Measurements from ENCODE around the gene RSRC1.
"Not testable (repeated sequence)": the region's sequence is repeated elsewhere in the genome, so short reads cannot be mapped to it uniquely, and the experiment has no call there.

Gene RSRC1

DNA sequence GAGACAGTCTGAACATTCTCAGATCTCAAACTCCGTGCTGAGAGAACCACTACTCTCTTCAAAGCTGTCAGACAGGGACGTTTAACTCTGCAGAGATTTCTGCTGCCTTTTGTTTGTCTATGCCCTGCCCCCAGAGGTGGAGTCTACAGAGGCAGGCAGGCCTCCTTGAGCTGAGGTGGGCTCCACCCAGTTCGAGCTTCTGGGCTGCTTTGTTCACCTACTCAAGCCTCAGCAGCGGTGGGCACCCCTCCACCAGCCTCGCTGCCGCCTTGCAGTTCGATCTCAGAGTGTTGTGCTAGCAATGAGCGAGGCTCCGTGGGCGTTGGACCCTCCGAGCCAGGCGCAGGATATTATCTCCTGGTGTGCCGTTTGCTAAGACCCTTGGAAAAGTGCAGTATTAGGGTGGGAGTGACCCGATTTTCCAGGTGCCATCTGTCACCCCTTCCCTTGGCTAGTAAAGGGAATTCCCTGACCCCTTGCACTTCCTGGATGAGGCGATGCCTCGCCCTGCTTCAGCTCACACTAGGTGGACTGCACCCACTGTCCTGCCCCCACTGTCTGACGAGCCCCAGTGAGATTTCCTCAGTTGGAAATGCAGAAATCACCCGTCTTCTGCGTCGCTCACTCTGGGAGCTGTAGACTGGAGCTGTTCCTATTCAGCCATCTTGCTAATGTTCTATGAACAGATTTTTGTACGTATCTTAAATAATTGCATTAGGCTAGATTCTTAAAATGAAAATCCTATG, 220.0 kb downstream of the RSRC1 start:
- not testable (repeated sequence) for DNase-seq

DNA sequence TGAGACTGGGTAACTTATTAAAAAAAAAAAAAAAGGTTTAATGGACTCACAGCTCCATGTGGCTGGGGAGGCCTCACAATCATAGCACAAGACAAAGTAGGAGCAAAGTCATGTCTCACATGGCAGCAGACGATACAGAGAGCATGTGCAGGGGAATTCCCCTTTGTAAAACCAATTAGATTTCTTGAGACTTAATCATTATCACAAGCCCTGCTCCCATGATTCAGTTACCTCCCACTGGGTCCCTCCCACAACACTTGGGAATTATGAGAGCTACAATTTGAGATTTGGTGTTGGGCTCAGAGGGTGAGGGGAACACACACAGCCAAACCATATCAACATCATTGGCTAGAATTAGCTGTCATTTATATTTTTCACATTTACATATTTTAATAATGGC, 221.0 kb downstream of the RSRC1 start:
- DNase-seq = no peak

DNA sequence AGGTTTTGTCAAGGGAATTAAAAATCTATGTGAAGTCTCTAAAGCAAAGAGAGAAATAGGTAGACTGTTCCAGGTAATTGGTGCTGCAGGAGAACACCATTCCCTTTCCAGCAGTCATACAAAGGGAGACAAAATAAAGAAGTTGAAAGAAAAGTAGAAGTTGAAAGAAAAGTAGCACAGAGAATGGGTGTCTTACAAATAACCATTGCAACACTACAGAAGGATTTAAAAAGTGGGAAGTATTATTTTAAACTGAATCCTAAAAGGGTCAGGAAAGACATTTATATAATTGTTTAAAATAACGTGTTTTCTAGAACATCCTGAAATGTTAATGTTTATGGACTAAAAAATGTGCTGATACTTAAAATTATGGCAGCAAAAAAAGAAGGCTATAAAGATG, 223.8 kb downstream of the RSRC1 start:
- DNase-seq = no peak

DNA sequence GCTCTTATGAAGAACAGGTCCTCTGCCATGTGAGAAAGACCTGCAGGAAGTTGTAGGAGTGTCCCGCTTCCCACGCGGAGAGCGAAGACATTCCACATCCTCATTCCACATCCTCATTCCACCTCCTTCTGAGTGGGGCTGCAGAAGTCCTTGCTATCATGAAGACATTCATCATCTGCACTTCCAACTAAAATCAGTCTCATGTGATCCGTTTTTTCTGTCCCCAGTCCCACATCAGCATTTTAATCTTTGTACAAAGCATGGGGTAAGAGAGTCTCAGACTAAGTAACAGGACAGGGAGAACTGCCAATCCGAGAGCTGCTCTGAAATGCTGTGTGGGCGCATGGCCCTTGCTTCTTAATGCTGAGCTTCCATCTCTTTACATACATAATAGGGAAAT, 227.2 kb downstream of the RSRC1 start:
- no peak for DNase-seq

DNA sequence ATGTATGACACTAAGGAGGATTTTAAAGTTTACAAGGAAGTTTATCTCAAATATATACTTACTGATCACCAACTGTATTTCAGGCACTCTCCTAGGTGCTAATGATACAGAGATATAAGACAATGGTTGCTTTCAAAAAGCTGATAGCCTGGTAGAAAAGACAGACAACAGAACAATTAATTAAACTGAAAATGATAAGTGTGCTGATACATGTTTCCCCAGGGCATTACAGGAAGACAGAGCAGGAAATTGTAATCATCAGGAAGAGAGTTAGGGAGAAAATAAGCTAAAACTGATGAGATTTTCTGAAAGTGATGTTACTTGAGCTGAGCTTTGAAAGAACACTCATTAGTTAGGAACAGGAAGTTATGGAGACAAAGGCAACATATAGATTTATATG, 229.7 kb downstream of the RSRC1 start:
- DNase-seq = no peak

DNA sequence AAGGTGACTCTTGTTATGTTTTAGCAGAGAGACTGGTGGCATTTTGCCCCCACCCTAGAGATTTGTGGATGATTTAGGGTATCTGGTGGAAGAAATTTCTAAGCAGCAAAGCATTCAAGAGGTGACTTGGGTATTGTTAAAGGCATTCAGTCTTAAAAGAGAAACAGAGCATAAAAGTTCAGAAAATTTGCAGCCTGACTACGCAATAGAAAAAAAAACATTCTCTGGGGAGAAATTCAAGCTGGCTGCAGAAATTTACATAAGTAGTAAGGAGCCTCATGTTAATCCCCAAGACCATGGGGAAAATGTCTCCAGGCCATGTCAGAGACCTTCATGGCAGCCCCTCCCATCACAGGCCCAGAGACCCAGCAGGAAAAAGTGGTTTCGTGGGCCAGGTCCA, 231.1 kb downstream of the RSRC1 start:
- DNase-seq = not testable (repeated sequence)

DNA sequence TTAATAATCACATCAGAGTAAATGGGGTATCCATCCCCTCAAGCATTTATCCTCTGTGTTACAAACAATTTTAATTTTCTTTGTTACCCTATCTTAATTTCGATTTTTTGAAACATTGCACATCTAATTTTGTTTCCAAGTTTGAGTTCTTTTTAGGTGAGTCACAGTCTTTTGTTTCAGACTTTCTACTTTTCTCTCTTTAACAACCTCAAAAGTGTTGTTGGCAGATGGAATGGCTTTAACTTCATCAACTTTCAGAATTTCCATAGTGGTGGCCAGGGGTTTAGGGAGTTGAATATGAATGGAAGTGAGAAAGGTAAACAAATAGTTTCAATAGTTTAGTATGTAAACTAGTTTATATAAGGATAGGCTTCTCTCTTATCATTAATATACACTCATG, 238.1 kb downstream of the RSRC1 start:
- no peak for DNase-seq

DNA sequence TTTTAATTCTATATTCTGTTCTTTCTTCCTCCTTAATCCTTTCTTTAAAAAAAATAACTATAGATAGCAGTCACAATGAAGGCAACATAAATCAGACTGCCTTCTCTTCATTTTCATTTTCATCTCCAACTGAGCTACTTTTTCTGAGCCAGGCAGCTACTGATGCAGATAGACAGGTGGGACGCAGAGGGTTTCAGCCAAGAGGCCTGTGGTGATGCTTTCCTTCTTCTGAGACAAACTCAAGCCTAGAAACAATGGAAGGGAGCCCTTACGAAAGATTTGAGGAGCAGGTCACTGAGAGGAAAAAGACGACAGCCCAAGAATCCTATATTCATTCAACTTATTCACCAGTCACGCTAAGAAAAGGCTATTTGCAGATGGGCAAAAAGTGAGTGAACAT, 241.1 kb downstream of the RSRC1 start:
- peak in 1 of 14 donors; percentile 4 for DNase-seq

DNA sequence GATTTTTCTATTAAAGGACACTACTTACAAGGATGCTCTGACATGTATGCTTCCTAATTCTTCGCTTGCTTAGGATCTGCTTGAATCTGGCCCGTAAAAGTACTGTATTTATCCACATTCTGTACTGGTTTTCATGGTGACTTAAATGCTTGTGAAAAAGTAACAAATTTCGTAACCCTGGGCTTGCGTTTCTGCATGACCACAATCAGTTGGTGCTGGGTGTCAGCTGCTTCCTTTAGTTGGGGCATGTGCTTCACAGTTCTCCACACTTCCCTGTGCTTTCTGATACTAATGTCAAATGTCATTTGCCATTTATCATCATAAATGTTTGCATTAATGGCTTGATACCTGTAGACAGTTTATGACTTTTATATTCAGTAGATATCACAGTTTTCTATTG, 242.7 kb downstream of the RSRC1 start:
- no peak for DNase-seq

DNA sequence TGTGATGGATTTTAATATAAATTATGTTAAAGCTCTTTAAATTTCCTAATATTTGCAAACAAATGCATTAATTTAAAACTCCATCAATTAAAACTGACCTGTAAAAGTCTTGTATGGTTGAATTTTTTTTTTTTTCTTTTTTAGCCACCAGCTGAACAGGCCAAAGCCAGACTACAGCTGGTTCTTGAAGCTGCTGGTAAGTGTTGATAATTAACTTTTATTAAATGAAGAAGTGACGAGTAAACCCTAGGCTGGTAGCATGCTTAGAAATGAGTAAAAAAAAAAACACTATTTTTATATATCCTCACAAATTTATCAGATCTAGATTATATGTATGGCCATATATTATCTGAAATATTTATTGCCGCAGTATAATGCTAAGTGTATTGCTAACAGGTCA, 244.8 kb downstream of the RSRC1 start:
- no peak for DNase-seq

DNA sequence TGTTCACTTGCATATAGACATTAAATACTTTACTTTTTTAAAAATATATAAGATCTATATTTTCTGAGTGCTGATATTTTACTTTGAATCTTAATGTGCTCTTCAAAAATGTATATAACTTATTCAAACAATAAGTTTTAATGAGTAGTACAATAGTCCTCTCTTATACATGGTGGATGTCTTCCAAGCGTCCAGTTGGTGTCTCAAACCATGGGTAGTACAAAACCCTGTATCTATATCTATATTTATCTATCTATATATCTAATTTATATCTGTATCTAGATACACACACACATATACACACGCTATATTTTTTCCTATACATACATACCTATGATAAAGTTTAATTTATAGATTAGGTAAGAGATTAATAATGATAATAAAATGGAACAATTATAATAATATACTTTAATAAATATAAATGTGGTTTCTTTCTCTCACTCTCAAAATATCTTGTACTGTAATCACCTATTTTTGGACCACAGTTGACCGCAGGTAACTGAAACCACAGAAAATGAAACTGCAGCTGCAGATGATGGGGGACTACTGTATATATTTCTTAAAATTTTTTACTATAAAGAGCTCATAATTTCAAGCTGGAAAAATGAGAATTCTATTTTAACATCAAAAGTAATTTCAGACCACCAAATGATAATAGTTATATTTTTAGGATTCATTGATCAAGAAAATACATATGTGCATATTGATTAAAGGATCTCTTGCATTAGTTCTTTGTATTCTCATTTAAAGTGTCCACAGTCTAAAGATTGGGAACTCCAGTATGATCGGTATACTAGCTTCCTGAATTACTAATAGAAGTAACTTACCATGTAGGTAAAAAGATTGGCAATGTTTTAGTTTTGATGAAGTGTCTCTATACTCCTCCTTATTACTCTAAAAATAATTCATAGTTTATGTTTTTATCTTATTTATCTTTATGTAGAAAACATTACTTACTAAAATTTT, 246.0 kb downstream of the RSRC1 start:
- DNase-seq = no peak

DNA sequence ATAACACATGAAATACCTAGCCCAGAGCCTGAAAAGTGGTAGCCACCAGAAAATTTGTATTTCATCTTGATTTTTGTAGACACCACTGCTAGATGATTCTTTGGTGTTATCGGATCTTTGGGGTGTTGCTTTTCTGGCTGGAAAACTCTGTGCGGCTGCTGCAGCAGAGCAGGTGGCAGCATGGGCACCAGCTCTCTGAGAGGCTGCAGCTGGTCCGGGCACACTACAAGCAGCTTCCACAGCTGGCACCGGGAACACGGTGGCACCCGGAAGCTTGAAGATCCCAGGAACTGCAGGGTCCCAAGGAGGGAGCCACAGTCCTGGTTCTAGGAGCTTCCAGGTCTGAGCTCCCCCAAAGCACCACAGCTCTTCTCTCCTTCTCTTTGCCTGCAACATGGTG, 249.4 kb downstream of the RSRC1 start:
- no peak for DNase-seq

DNA sequence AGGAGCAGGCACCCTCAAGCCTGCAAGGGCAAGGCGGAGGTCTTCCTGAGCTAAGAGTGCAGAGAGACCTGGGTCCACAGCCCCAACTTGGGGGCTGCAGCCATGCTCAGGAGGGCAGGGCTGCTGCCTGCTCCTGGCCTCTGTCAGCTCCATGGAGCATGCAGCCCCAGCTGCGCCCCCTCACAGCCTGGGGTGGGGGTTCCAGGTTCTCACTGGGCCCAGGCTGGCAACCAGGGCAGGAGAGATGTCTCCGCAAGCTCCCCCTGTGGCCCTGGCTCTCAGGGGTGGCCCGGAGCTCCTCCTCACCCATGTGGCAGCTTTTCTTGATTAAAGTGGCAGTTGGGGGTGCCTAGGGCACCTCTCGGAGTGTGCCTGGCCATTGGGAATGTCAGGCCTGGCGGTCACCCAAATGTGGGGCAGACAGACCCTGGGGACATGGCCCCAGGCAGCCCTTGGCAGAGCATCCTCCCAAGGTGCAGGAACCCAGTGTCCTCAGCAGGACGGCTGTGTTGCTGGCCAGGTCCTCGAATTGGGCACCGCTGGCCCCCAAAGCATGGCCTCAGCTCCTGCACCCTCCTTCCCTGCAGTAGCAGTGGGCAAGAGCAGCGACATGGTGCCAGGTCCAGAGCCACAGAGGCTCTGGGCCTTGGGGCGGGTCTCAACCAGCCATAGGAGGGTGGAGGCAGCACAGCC, 251.0 kb downstream of the RSRC1 start:
- DNase-seq = no peak

DNA sequence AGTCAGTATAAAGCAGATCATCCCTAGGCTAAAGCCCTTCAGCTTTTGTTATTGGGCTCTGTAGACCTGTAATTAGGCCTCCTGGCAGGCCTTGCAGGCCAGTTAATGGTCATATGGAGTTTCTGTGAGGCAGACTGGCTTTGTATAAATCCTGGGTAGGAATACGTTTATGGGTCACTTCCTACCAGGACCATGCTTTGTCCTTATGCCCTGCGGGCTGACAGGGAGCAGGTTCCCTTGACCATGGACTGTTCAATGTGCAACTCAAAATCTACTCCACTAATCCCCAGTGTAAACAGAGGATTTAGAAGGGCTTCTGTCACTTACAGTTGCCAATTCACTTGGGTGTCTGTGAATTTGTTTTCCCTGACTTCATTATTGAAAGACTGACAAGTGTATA, 258.4 kb downstream of the RSRC1 start:
- no peak for DNase-seq

DNA sequence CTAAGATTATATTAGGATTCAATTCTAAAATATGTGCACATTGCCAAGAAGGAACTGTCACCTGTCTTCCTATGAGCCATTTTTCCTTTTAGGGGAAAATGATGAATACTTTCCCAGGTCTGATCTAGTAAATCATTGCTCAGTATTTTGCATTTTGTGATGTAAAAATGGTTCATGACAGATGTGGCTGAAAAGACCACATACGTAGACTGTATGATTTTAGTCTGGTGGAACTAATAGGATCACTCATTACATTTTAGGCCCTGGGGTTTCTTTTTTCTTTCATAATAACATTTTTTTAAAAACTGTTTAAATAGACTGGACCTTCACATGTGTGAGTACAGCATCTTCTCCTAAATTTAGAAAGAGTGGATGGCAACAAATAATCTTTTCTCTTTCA, 259.4 kb downstream of the RSRC1 start:
- DNase-seq = no peak

DNA sequence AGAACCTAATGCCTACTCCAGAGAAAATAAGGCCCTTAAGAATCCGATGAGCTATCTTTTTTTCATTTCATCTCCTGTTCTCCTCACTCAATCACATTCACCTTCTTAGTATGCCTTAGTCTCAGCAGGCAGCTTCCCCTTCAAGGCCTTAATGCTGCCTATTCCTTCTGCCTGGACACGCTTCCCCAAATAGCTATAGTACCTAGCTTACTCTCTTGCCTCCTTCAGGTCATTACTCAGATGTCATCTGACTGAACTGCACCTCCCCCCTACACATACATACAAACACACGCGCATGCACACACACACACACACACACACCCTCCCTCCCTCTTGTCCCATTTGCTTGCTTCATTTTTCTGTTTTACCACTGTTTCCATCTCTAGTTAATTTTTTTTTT, 269.6 kb downstream of the RSRC1 start:
- DNase-seq = no peak

DNA sequence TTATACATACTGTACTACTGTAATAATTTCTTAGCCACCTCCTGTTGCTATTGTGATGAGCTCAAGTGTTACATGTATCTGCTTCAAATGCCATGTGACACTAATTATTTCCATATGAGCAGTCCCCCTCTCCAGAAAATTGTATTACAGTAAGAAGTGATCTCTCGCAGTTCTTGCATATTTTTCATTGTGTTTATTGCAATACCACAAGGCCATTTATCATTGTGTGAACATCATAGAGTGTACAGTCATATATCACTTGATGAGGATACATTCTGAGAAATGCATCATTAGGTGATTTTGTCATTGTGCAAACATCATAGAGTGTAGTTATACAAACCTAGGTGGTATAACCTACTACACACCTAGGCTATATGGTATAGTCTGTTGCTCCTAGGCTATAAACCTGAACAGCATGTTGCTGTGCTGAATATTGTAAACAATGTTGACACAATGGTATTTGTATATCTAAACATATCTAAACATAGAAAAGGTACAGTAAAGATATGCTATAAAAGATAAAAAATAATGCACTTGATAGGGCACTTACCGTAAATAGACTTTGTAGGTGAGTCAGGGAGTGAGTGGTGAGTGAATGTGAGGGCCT, 271.5 kb downstream of the RSRC1 start:
- no peak for DNase-seq

DNA sequence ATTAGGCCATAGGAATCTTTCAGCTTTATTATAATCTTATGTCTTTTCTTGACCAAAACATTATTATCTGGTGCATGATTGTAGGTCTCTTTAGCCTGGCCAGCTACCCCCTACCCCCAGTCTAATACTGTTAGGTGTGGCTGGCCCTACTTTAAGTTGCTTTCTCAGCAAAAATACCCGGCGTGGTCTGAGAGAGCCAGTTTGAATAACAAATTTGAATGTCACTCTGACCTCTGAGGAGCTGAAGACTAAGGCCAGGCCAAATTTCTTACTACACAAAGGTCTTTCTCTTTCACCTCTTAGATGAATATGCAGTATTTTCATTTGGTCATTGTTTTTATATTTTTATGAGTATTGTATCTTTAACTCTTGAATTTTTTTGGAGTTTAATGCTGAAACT, 272.6 kb downstream of the RSRC1 start:
- no peak for DNase-seq

DNA sequence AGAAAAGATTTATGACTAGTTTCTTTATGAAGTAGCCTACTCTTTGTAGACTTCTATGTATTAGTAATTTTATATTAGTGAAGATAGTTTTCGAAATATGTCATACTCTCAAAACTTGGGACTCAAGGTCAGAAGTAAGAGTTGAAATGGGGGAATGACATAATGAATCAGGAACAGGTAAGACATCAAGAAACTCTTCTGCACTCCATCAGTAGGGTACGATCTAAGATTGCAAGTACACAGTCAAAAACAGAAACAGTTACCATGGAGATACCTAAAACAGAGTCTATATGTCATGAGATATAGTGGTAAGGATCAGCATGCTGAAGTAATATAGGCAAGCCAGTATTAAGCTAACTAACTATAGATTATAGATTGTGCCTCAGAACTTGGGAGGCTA, 274.1 kb downstream of the RSRC1 start:
- DNase-seq = no peak

DNA sequence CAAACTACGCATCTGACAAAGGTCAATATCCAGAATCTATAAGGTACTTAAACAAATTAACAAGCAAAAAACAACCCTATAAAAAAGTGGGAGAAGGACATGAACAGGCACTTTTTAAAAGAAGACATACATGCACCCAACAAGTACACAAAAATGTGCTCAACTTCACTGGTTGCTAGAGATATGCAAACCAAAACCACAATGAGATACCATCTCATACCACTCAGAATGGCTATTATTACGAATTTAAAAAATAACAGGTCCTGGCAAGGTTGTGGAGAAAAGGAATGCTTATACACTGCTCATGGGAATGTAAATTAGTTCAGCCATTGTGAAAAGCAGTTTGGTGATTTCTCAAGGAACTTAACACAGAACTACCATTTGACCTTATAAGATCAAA, 285.5 kb downstream of the RSRC1 start:
- no peak for DNase-seq

DNA sequence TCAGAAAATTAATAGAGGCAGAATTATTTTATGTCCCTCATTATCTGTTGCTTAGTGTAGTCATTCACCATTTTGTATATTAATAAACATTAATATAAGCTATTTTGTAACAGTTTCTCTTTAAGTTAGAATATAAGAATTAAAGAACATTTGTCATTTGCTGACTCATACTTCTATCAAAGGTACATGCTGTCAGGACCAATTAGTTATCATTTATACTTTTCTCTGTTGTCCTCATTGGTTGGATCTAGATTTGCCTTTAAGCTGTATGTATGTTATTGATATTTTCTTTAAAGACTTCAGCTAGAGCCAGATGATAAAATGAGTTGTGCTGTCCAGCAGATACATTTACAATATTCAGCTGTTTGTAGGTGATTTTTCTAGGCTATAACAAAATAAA, 292.7 kb downstream of the RSRC1 start:
- no peak for DNase-seq

DNA sequence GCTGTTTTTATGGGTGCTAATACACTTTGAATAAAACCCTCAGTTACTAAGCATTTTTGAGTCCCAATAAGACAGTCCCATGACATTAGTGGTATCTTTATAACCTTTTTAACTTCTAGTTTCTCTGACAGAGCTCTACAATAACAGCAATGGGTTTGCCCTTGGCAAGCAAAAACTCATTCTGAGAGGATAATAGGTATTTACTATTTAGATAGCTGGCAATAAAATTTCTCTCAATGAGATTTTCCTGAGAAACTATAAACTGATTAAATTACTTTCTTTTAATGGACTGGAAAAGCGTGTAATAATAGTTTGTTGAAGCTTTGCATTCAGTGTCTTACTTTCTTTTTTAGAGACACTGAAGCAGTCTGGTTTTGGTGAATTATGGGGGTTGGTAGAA, 293.1 kb downstream of the RSRC1 start:
- no peak for DNase-seq
